A549 treated with AZD9567 at 1 μM for 4 hours (cell line): ENCODE measurements around the gene FCGR1A. TPM values are rescaled to one million over a fixed set of nuclear protein-coding genes. Genes with fewer than 3 reads are reported as not detected.

Experiments used
- total RNA-seq: library from RNA; stranded (reverse); fragments of 200-300 nt; extraction: Qiagen RNA extraction; gene quantifications from 5 replicates; pipeline ENCODE4 v1.2.3, GENCODE V29; 2022; ENCODE audit not compliant: insufficient read depth

FCGR1A gene
- total RNA-seq: not detected in 5 replicates

GRCh38 chr1:149782600-149782999 lies at the start of gene FCGR1A:
Gene FCGR1A, plus strand, starts transcription at chr1:149782694. Its CDS starts 50 bp downstream, at chr1:149782744.

Other genes starting within 250 kb of the FCGR1A start
- gene PPIAL4C, start 198.8 kb upstream of the FCGR1A start, total RNA-seq: not detected in 5 replicates
- gene BOLA1, start 116.9 kb downstream of the FCGR1A start, total RNA-seq: 11.9 to 23.7 TPM (median 21.8 TPM) in 5 replicates
- gene SV2A, start 135.2 kb downstream of the FCGR1A start, total RNA-seq: 0.08 to 0.16 TPM (median 0.10 TPM) in 4 of 5 replicates, not detected in the other
- 116 to 136 TPM (median 125 TPM) in 5 replicates for gene SF3B4, start 145.1 kb downstream of the FCGR1A start, total RNA-seq
- gene MTMR11, start 154.2 kb downstream of the FCGR1A start, total RNA-seq: 2.8 to 7.8 TPM (median 6.6 TPM) in 5 replicates
- 10.4 to 13.1 TPM (median 11.6 TPM) in 5 replicates for gene OTUD7B, start 228.0 kb downstream of the FCGR1A start, total RNA-seq